ENCODE measurements around the gene TNFRSF9. TPM values are rescaled to one million over a fixed set of nuclear protein-coding genes. Genes with fewer than 3 reads are reported as not detected.

TNFRSF9 gene
- polyA plus RNA-seq, 1 donor (not counting 4 experiments of a cell fraction or from before 2014, with no cell fraction given), result not detected

DNA sequence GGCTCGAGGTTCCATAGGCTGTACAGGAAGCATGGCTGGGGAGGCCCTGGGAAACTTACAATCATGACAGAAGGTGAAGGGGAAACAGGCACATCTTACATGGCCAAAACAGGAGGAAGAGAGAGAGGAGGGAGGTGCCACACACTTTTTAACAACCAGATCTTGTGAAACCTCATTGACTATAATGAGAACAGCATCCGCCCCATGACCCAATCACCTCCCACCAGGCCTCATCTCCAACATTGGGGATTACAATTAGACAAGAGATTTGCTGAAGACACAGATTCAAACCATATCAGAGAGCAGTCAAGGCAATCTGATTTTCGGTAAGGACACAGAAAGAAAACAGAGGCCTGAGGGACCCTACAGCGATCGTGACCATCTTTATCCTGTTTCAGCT lies 41.7 kb downstream of the TNFRSF9 start:
- Histone ChIP-seq H3K9ac (ENCODE audit: control insufficient read depth, extremely low read depth, insufficient read depth, low read length) (no peak overlapping the region), H4K20me1 (ENCODE audit: control insufficient read depth, extremely low read depth, insufficient read depth, low read length) (no peaks in the 10 kb centered on the region), H3K4me3 (ENCODE audit: control insufficient read depth in 2 of 3, extremely low read depth in 1 of 3, insufficient read depth in 2 of 3, low read depth in 1 of 3, low read length in 3 of 3) (no peak overlapping the region), H3K4me1 (ENCODE audit: control insufficient read depth, extremely low read depth, insufficient read depth, low read length) (no peaks in the 10 kb centered on the region), H3K27ac (ENCODE audit: control insufficient read depth, insufficient read depth, low read length) (no peak overlapping the region), H2AFZ (ENCODE audit: control insufficient read depth, low read length) (no peak overlapping the region), H3K79me2 (ENCODE audit: control insufficient read depth, insufficient read depth, low read length) (no peaks in the 10 kb centered on the region), H3K9me1 (ENCODE audit: control insufficient read depth, extremely low read depth, insufficient read depth, low read length) (no peaks in the 10 kb centered on the region), H3K4me2 (ENCODE audit: control insufficient read depth, extremely low read depth, insufficient read depth, low read depth, low read length) (no peak overlapping the region), H3K9me3 (ENCODE audit: control insufficient read depth, low read depth, low read length) (no peaks in the 10 kb centered on the region), H3K36me3 (ENCODE audit: control insufficient read depth in 2 of 2, extremely low read depth in 1 of 2, insufficient read depth in 2 of 2, low read length in 2 of 2) (no peaks in the 10 kb centered on the region), H3K27me3 (ENCODE audit: control insufficient read depth, extremely low read depth, insufficient read depth, low read length) (no peaks in the 10 kb centered on the region)
- TF ChIP-seq EZH2 (IDR thresholded peaks at IDR 0.05; ENCODE audit: low read length), result no peak
- TF ChIP-seq, protein P1, sequence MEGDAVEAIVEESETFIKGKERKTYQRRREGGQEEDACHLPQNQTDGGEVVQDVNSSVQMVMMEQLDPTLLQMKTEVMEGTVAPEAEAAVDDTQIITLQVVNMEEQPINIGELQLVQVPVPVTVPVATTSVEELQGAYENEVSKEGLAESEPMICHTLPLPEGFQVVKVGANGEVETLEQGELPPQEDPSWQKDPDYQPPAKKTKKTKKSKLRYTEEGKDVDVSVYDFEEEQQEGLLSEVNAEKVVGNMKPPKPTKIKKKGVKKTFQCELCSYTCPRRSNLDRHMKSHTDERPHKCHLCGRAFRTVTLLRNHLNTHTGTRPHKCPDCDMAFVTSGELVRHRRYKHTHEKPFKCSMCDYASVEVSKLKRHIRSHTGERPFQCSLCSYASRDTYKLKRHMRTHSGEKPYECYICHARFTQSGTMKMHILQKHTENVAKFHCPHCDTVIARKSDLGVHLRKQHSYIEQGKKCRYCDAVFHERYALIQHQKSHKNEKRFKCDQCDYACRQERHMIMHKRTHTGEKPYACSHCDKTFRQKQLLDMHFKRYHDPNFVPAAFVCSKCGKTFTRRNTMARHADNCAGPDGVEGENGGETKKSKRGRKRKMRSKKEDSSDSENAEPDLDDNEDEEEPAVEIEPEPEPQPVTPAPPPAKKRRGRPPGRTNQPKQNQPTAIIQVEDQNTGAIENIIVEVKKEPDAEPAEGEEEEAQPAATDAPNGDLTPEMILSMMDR (optimal IDR thresholded peaks at IDR 0.05 in 1 of 3, IDR thresholded peaks at IDR 0.05 in 1 of 3, conservative IDR thresholded peaks at IDR 0.05 in 1 of 3; ENCODE audit: extremely low read depth in 1 of 3, insufficient read depth in 2 of 3, low read length in 3 of 3), result no peak
- no peak for FAIRE-seq
- no peak for DNase-seq (ENCODE audit: low read depth, low spot score)
- dilution Hi-C loops (cut with MboI; ENCODE audit: extremely low pct_ligation_motif_present, low sequenced_read_pairs), result no loop called here

DNA sequence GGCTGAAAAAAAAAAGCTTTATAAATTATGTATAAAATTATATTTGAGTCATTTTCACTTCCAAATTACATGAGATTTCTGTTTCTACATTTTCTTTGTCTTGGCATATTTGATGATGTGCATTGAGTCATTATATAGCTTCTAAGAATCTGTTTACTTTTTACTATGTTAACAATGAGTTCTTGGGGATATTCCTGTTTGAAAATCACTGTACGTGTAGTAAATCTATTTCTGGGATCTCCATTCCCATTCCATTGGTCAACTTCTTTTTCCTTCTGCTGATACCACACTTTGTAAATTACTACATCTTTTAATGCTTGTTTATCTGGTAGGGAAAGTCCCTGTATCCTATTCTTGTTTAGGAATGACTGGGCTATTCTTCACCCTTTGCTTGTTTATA lies 43.6 kb downstream of the TNFRSF9 start:
- Histone ChIP-seq H3K4me1 (ENCODE audit: control insufficient read depth, extremely low read depth, insufficient read depth, low read length) (no peaks in the 10 kb centered on the region), H2AFZ (ENCODE audit: control insufficient read depth, low read length) (no peak overlapping the region), H3K4me2 (ENCODE audit: control insufficient read depth, extremely low read depth, insufficient read depth, low read depth, low read length) (no peak overlapping the region), H3K27ac (ENCODE audit: control insufficient read depth, insufficient read depth, low read length) (no peak overlapping the region), H3K9me1 (ENCODE audit: control insufficient read depth, extremely low read depth, insufficient read depth, low read length) (no peaks in the 10 kb centered on the region), H3K4me3 (ENCODE audit: control insufficient read depth in 2 of 3, extremely low read depth in 1 of 3, insufficient read depth in 2 of 3, low read depth in 1 of 3, low read length in 3 of 3) (no peak overlapping the region), H3K9me3 (ENCODE audit: control insufficient read depth, low read depth, low read length) (no peaks in the 10 kb centered on the region), H3K36me3 (ENCODE audit: control insufficient read depth in 2 of 2, extremely low read depth in 1 of 2, insufficient read depth in 2 of 2, low read length in 2 of 2) (no peaks in the 10 kb centered on the region), H3K27me3 (ENCODE audit: control insufficient read depth, extremely low read depth, insufficient read depth, low read length) (no peaks in the 10 kb centered on the region), H3K79me2 (ENCODE audit: control insufficient read depth, insufficient read depth, low read length) (no peaks in the 10 kb centered on the region), H4K20me1 (ENCODE audit: control insufficient read depth, extremely low read depth, insufficient read depth, low read length) (no peaks in the 10 kb centered on the region), H3K9ac (ENCODE audit: control insufficient read depth, extremely low read depth, insufficient read depth, low read length) (no peak overlapping the region)
- dilution Hi-C loops (cut with MboI; ENCODE audit: extremely low pct_ligation_motif_present, low sequenced_read_pairs), result no loop called here
- TF ChIP-seq EZH2 (IDR thresholded peaks at IDR 0.05; ENCODE audit: low read length), result no peak
- TF ChIP-seq, protein P1 (optimal IDR thresholded peaks at IDR 0.05 in 1 of 3, IDR thresholded peaks at IDR 0.05 in 1 of 3, conservative IDR thresholded peaks at IDR 0.05 in 1 of 3; ENCODE audit: extremely low read depth in 1 of 3, insufficient read depth in 2 of 3, low read length in 3 of 3), result no peak
- FAIRE-seq, result no peak
- DNase-seq (ENCODE audit: low read depth, low spot score), result no peak

Measured in keratinocyte (primary cell).